CD4-positive, alpha-beta T cell treated with Interleukin-17A for 4 hours (primary cell): ENCODE measurements around the gene SLC30A3.

Experiments used
- DNase-seq: peaks from one replicate; pipeline ENCODE4 v3.0.0-alpha.2; 2020; ENCODE audit warnings: mixed read lengths

SLC30A3 gene

DNA sequence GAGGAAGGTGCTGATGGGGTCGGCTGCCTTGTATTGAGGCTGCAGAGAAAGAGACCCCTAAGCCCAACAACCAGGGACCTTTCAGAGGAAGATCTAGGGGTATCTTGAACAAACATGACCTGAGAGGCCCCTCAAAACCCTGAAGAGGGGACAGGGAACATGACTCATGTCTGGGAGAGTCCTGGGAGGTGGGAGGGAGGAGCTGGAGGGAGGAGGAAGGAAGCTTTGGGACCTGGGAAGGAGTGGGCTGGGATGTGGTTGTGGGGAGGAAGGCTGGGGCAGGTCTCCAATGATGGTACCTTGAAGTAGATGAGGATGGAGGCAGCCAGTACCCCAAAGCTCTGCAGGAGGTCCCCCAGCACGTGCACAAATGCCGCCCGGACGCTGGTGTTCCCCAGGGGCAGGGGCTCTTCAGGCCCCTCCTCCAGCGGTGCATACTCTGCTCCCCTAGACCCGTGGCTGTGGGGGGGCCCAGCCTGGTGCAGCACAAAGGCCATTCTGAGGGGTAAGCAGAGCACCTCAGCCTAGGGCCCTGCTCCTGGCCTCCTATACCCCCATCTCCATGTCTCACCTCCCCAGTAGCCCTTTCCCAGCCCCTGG is 5.9 kb downstream of the SLC30A3 start:
- no peak for DNase-seq

DNA sequence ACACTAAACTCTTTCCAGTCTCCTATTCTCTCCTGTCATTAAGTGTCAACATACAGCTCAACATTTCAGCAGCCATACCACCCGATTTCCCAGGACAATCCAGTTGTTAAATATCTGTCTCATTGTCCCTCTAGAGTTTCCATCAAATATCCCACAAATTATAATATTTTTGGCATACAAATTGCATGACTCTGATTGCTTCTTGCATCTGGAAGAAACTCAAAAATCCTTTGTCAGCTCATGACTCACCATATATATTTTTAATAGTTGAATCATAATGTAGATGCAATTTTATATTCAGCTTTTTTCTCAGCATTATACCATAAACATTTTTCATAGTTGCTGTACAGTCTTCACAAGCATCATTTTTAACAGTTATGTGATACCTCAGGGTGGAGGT is 7.2 kb downstream of the SLC30A3 start:
- no peak for DNase-seq

DNA sequence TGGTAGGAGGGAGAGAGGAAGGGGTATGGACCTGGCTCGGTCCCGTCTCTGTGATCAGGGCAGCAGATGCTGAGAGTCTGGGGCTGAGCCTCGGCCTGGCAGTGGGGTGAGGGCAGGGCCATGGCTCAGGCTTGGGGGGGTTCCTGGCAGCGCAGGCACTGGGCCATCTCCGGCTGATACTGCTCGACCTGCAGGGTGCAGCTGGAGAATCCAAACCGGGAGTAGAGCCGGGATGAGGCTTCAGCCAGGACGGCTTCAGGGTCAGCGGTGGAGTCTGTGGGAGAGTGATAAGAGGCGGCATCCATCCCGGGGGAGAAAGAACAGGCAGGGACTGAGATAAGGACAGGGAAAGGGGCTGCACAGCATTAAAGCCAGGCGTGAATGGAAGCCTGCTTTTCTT is 7.7 kb downstream of the SLC30A3 start:
- no peak for DNase-seq

DNA sequence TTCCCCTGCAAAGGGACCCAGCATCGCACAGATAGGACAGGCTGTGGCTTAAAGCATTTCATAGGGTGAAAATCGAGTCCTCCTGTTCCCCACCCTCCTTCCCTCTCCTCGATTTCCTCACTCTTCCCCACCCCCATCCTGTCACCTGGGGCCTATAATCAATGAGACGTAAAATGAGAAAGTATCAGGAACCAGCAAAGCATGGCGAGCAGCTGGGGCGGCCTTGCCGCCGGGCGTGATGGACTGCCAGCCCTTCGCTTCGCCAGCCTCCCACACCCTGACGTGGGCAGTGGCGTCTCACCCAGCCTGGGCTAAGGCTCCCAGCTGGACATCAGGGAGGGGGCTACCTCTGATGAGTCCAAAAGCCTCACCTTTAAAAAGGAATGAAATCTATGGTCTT is 11.1 kb downstream of the SLC30A3 start:
- DNase-seq: no peak

DNA sequence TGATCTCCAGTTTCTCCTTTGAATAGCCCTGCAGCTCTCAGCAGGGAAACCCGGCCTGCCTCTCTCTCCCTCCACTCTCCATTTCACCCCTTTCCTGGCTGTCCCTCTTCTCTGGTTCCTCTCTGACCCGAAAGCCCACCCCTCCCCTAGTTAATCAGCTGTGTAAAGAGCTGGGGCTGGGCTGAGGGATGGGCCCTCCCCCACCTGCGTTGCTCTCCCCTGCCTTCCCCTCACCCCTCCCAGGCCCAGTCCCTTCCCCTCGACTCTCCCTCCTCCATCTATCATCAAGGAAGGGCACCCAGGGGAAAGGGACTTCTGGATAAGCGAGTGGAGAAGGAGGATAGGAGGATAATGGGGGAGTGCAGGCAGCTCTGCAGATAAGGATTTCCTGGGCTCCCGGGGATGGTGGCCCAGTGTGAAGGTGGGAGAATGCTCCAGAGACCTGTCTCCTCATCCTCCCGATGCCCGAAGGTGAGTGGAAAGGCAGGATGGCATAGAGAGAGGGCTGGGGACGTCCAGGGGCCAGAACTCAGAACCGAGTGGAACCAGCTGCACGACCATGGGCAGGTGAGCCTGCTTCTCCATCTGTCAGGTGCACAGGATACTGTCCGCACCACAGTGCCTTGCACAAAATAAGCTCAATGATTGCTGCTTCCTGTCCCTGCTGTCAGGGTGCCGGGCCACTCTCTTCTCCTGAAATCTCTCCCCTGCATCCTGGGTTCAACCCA is 12.0 kb downstream of the SLC30A3 start:
- DNase-seq: no peak

DNA sequence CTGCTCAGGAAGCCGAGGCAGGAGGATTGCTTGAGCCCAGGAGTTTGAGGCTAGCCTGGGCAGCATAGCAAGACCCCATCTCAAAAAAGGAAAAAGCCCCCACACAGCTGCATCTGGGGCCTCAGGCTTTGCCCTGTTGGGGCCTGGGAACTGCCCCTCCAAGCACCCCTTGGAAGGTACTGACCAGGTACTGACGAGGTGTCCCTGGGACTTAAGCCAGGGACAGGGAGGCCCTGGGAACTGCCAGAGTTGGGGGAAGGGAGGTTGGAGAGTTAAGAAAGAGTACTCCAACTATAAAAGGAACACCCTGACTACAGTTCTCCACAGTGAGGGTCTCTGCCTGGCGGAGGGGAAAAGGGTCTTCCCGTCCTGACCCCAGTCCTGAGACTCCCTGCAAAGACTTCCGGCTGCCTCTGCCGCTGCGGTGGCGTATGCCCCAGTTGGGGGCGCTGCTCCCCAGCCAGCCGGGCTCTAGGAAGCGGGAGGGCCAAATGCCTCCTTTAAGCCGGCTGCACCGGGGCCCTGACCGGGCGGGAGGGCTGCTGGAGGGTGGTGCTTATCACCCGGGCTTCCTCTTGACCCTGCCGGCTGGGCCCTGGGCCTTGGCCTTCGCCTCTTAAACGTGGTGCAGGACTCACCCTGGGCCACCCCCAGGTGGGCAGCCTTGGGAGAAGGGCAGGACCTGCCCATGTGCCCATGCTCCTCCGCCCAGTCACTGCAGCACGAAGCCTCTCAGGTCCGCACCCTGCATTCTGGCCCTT is 12.8 kb downstream of the SLC30A3 start:
- peak; percentile 59 for DNase-seq

DNA sequence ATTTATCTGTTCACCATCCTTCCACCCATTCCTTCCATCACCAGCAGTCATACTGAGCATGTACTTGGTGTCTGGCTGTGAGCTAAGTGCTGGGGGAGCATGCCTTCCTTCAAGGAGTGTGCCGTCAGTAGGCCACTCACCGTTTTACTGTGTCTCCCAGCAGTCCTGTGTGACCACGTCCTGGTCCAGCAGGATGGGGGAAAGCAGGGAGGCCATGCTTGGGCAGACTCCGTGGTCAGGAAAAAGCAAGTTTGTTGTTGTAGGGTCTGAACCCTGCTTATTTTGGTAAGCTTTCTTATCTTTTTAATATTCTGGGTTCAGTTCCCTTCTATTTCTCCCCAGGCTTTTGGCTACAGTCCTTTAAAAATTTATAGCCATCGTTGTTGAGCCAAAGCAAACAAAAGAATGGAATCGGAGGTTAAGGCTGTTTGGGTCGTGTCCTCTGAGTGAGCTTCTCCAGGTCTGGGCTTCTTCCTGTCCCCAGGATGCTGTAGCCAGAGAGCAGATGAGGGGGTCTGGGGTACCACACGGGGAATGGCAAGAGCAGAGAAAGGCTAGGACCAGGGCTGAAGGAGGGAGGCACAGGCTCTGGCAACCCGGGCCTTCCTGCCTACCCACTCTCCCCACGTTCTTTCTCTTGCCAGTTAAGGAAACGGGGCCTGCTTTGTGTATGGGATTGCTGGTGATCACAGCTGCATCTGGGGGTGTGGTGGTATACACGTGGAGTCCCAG is 13.5 kb downstream of the SLC30A3 start:
- DNase-seq: no peak

DNA sequence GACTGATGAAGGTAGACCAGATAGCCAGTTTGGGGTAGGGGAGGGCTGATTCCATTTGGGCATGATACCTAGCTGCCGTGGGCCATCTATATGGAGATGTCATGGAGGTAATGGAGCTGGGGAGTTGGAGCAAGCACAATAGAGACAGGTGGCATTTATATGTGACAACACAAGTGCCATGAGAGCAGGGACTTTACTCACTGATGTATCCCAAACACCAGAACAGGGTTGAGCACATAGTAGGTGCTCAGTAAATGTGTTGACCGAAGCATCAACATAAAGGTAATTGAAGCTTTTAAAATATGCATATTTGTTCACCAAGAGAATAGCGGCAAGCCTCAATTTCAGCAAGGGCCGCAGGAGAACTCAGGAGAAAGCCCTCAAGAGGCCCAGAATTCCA is 15.0 kb downstream of the SLC30A3 start:
- DNase-seq: no peak

DNA sequence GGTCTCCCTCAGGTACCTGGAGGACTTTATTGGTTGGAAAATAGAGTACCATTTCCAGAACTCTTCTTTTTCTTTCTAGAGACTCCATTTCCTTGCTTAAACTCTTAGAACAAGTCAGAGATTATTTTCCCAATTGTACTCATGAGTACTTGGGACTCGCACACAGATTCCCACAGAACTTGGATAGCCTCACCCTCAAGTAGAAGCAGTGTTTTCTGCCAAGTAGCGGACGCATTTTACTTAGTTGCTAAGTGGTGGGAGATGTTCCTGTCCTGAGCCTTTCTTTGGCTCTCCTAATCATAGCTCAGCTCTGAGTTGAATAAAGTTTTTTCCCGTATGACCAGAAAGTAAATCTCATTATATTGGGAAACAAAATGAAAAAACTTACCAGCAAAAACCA is 17.2 kb downstream of the SLC30A3 start:
- DNase-seq: no peak

DNA sequence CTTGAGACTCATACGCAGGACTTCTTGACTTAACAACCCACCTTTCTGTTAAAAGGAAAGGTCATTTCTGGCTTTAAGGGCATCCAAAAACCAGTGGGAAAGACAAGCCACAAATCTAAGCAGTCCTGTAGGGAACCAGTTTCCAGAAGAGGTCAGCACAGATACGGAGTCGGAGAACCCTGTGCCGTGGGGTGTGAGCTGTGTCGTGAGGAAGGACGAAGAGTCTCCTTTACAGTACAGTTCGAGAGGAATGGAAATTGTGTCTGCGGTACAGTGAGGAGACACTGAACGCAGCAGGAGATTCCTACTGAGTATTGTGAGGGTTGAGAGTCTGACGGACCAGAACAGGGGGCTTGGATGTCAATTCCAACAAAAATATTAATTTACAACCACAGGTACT is 17.7 kb downstream of the SLC30A3 start:
- DNase-seq: no peak

DNA sequence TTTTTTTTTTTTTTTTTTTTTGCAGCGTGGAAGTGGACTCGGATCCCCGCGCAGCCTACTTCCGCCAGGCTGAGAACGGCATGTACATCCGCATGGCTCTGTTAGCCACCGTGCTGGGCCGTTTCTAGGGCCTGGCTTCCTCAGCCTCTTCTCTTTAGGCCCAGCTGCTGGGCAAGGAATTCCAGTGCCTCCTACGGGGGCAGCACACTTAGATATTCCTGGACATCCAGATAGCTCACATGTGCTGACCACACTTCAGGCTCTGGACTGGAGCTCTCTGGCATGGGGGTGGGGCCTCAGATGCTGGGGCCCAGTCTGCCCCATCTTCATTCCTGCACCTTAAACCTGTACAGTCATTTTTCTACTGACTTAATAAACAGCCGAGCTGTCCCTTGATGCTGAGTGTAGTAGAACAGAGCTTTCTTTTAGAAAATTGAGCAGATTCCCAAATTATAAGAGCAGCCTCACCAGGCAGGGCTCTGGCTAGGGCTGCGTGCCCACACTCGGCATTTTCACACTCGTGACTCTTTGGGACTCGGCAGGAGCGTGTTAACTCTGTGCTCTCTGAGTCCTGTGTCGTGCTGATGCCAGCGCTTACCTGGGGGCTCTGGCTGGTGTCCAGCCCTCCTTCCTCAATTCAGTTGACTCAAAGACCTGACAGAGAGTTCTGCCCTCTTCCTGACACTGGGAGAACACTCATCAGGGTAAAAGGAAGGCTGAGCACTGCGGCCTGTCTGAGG is 19.3 kb downstream of the SLC30A3 start:
- DNase-seq: no peak

DNA sequence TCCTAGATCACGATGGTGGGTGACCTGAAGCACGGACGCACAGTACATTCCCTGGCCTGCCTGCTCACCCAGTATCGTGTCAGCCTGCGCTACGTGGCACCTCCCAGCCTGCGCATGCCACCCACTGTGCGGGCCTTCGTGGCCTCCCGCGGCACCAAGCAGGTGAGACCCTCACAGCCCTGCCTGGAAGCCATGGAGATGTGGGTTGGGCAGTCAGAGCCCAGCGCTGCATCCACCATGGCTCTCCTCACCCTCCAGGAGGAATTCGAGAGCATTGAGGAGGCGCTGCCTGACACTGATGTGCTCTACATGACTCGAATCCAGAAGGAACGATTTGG is 20.3 kb downstream of the SLC30A3 start:
- no peak for DNase-seq

- DNase-seq: peak; percentile 21
These were observed 20.9 kb downstream of the SLC30A3 start for GRCh38 chr2:27241761-27242613.

GRCh38 chr2:27240406-27240805 is 22.4 kb downstream of the SLC30A3 start:
- DNase-seq: no peak

- no peak for DNase-seq
These were observed 23.9 kb downstream of the SLC30A3 start for GRCh38 chr2:27238976-27239375.

- no peak for DNase-seq
These were observed 25.4 kb downstream of the SLC30A3 start for GRCh38 chr2:27237341-27237945.

- DNase-seq: no peak
These were observed 26.2 kb downstream of the SLC30A3 start for GRCh38 chr2:27236626-27237025.

GRCh38 chr2:27236136-27236535 is 26.7 kb downstream of the SLC30A3 start:
- DNase-seq: no peak

GRCh38 chr2:27233341-27233740 is 29.5 kb downstream of the SLC30A3 start:
- DNase-seq: no peak

DNA sequence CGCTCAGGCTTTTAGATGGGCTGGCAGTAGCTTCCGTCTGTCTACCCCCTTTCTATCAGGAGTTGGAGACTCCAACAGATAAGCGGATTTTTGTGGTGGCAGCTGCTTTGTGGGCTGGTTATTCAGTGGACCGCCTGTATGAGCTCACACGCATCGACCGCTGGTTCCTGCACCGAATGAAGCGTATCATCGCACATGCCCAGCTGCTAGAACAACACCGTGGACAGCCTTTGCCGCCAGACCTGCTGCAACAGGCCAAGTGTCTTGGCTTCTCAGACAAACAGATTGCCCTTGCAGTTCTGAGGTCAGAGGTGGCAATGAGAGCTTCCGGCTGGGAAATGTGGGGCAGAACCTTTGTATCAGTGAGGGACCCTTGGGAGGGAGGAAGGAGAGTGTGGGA is 30.9 kb downstream of the SLC30A3 start:
- no peak for DNase-seq

GRCh38 chr2:27227501-27227900 is 35.3 kb downstream of the SLC30A3 start:
- DNase-seq: no peak
